Endothelial cell of hepatic sinusoid (primary cell): ENCODE data around the gene TEX48.

Source experiments
- in situ Hi-C: cut with HindIII; loops from 2 replicates; pipeline ENCODE4 v1.10.0; 2017; ENCODE audit warnings: low sequenced_read_pairs

The TEX48 gene

DNA sequence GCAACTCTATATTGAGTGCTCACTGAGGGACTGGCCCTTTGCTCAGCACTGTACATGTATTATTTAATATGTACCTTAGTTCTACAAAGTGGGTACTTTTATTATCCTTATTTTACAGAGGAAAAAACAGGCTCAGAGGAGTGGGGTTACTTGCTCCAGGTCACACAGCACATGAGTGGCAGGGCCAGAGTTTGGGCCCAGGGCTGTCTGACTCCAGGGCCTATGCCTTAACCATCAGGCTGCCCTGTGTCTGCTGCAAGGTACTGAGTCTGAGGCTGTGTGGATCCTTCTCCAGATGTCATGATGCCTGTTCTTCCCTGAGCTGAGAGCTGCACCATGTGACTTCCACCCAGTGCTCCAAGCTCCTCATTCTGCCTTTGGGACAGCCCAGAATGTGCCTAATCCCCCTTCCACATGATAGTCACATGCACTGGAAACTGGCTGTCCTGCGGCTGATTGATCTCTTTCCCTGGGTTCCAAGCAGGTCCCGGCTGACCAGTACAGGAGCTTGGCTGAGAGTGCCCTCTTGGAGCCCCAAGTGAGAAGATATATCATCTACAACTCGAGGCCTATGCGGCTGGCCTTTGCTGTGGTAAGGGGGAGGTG is 55.5 kb downstream of the TEX48 start:
- in situ Hi-C loops, result no loop called here

DNA sequence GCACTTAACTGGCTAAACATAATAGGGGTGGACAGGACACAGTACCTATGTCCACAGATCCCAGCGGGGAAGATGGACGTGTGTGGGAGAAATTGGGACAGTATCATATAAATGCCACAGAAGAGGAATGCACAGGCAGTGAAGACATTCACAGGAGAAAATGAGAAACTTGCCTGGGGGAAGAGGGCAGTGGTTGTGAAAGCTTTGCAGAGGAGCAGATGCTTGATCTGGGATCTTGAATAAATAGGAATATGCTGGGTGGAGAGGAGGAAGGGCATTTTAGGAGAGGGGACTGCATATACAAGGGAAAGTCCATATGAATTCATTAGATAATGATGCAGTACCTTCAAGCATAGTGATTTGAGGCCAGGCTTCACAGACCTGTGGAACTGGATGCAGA is 57.3 kb downstream of the TEX48 start:
- in situ Hi-C loops, result loop anchor here (5.0 kb wide), 2 partner anchors 37 to 97 kb away; partner anchors contain the start of gene ATP6V1G1

DNA sequence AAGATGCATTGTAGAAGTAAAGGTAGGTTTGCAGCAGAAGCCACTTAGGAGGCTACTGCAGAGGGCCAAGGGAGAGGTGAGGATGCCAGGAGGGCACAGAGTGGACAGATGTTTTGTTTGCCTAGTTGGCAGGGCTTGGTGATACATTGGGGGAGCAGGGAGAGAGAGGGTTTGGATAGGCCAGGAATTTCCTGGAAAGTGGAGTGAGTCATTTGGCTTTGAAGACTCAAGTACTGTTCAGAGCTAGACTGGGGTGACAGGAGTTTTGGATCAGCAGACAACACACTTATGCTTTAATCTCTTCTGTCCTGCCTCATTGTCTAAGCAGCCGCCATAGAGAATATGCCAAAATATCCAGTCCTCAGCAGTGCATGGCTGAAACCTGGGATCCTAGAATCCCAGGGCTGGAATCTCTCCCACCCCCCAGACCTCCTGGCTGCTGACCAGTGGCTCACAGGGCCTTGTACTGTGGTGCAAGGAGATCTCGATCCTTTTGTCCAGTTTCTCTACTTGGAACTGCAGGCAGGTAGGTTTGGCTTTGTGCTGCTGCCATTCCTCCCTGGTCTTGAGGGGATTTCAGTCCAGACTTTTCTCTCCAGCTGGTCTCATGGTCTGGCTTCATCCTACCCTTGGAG is 59.9 kb downstream of the TEX48 start:
- in situ Hi-C loops, result loop anchor here (5.0 kb wide), 2 partner anchors 35 to 95 kb away; partner anchors contain the start of gene ATP6V1G1

DNA sequence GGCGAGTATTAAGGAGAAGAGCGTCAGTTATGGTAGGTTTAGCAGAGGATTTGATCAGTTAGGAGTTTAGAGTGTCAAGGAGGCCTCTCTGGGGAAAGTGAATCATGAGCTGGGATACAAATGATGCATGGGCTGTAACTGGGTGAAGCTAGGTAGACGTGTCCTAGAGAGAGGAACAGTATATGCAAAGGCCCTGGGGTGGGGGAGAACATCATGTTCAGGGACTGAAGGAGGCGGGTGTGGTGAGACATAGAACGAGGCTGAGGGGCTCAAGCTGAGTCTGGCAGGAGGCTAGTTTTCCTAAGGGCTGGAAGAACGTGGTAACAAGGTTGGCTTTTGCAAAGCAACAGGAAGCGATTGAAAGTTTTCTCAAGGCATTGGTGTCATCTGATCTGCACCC is 60.4 kb downstream of the TEX48 start:
- in situ Hi-C loops, result loop anchor here (5.0 kb wide), 2 partner anchors 34 to 94 kb away; partner anchors contain the start of gene ATP6V1G1

DNA sequence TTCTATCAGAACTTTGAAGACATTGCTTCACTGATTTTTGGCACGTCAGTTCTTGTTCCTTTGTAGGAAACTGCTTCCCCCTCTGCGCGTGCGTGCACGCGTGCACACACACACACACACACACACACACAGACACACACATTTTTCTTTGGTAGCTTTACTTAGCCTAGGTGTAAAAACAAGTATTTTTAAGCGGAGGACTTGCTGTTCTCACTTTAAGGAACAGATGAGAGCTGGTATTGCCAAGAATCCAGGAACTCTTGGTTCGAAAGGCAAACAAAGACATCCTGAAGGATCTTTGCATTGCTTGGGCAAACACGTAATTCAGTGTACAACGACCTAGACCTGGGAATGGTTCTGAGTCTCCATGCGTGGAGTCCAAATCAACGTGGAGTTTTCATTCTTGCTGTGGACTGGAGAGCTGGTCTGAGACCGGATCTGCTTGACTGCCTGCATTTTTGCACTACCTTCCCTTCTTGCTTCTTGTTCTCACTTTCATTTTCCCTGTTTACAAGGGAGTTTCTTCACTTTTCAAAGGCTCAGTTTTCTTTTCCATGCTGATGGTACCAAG is 62.7 kb downstream of the TEX48 start:
- in situ Hi-C loops, result no loop called here

DNA sequence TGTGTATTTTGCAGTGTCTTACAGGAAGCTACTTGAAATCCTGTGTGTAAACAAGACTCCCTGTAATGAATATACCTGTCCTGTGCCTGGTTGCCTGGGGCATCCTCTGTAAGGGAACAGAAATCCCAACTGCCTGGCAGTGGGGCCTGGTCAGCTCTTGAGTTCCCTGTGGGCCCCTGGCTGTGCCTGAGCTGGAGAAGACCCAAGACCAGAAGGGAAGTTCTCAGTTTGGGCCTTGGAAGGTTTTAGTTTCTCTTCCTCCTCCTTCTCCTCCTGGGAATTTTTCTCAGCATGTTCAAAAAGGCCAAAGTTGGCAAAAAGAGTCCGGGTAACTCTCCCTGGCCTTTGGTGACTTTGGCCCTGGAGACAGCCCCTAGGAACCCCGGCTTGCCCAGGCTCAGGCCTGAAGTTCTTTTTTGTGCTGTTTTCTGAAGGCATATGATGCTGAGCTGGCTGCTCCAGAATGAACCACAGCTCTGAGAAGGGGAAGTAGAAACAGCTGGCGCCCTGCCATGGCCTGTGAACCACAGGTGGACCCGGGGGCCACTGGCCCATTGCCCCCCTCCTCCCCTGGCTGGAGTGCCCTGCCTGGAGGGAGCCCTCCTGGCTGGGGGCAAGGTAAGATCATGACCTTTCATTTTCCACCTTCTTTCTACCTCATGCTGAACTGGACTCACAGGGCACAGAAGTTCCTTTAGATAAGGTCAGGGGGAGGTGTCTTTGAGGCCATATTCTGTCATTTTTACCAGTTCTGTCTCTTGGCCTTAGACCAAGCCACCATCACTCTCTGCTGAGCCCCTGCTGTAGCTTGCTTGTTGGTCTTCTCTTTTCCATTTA is 65.1 kb downstream of the TEX48 start:
- in situ Hi-C loops, result no loop called here
